HG03066 (cell line): ENCODE data around the gene CHRNA7.
"Not testable (repeated sequence)": the region's sequence is repeated elsewhere in the genome, so short reads cannot be mapped to it uniquely, and the experiment has no call there.

Experiments used
- ATAC-seq: cut with Tn5 transposase; IDR thresholded peaks from one replicate; pipeline ENCODE4 v1.9.1; 2021; ENCODE audit warnings: low read depth; ENCODE audit not compliant: unreplicated experiment

The CHRNA7 gene

GRCh38 chr15:32166270-32166669 lies 136.0 kb downstream of the CHRNA7 start:
- not testable (repeated sequence) for ATAC-seq

- not testable (repeated sequence) for ATAC-seq
Measured at GRCh38 chr15:32167913-32168312, 137.6 kb downstream of the CHRNA7 start.

- not testable (repeated sequence) for ATAC-seq
Measured at GRCh38 chr15:32180579-32180978, 150.3 kb downstream of the CHRNA7 start.

GRCh38 chr15:32193780-32194179 lies 163.5 kb downstream of the CHRNA7 start:
- ATAC-seq: not testable (repeated sequence)

- ATAC-seq: not testable (repeated sequence)
Measured at GRCh38 chr15:32196206-32196605, 165.9 kb downstream of the CHRNA7 start.

GRCh38 chr15:32198938-32199337 lies 168.6 kb downstream of the CHRNA7 start:
- ATAC-seq: not testable (repeated sequence)

- not testable (repeated sequence) for ATAC-seq
Measured at GRCh38 chr15:32209081-32209480, 178.8 kb downstream of the CHRNA7 start.

GRCh38 chr15:32218666-32219065 lies 188.4 kb downstream of the CHRNA7 start:
- no peak for ATAC-seq
